NCI-H1417 (cell line): ENCODE results near the gene SNCA.

Source experiments
- DNase-seq, 3 experiments: peaks; one replicate each; lab custom pipeline; 2025; lab: John Stamatoyannopoulos, UW

SNCA gene

GRCh38 chr4:89707467-89707866 lies 129.5 kb downstream of the SNCA start:
- no peak for DNase-seq

GRCh38 chr4:89704651-89705395 lies 132.1 kb downstream of the SNCA start:
- no peak for DNase-seq

- DNase-seq, result no peak
Observed at GRCh38 chr4:89703829-89704590, 133.0 kb downstream of the SNCA start.

- no peak for DNase-seq
Observed at GRCh38 chr4:89700766-89701423, 136.1 kb downstream of the SNCA start.

GRCh38 chr4:89685690-89686089 lies 151.3 kb downstream of the SNCA start:
- DNase-seq, result no peak

- no peak for DNase-seq
Observed at GRCh38 chr4:89685277-89685676, 151.7 kb downstream of the SNCA start.

GRCh38 chr4:89684536-89684935 lies 152.4 kb downstream of the SNCA start:
- no peak for DNase-seq

- DNase-seq, result no peak
Observed at GRCh38 chr4:89682808-89683207, 154.2 kb downstream of the SNCA start.

GRCh38 chr4:89681671-89682070 lies 155.3 kb downstream of the SNCA start:
- no peak for DNase-seq

- DNase-seq, result peak; percentile 35 to 89 (median 69)
Observed at GRCh38 chr4:89681219-89681618, 155.7 kb downstream of the SNCA start.

- DNase-seq, result peak in 2 of 3 experiments; percentile 82 to 96
Observed at GRCh38 chr4:89674876-89675459, 162.0 kb downstream of the SNCA start.
